ENCODE data around the gene GALT. TPM values are rescaled to one million over a fixed set of nuclear protein-coding genes. Genes with fewer than 3 reads are reported as not detected.

Gene GALT
- total and polyA plus RNA-seq, 9 donors = 33.1 to 63.3 (median 45.2) TPM

GRCh38 chr9:34675869-34676268, 29.4 kb downstream of the GALT start:
- 89 to 98% (median 98%) methylated on average over 2 of the region's 2 CpGs for WGBS, 3 donors
- Histone ChIP-seq H3K27ac (no peak overlapping the region), H3K36me3 (no peaks in the 10 kb centered on the region), H3K4me3 (no peak overlapping the region), H3K4me1 (ENCODE audit: insufficient read depth) (no peaks in the 10 kb centered on the region), H3K27me3 (no peaks in the 10 kb centered on the region), H3K9me3 (no peaks in the 10 kb centered on the region)
- no peak for DNase-seq
- TF ChIP-seq EP300 (IDR thresholded peaks at IDR 0.05) (no peak), POLR2A (IDR thresholded peaks at IDR 0.05) (no peak), CTCF (IDR thresholded peaks at IDR 0.05) (no peak)
- intact Hi-C loops (cut with DNase I) = no loop called here

GRCh38 chr9:34684145-34684544, 37.7 kb downstream of the GALT start:
- no peaks in the 10 kb centered on the region for H3K36me3 ChIP-seq
- no peak overlapping the region for H3K4me3 ChIP-seq
- H3K9me3 ChIP-seq = no peaks in the 10 kb centered on the region
- intact Hi-C loops (cut with DNase I) = no loop called here
- H3K27ac ChIP-seq = no peak overlapping the region
- no peaks in the 10 kb centered on the region for H3K4me1 ChIP-seq (ENCODE audit: insufficient read depth)
- no peak for DNase-seq
- H3K27me3 ChIP-seq = no peaks in the 10 kb centered on the region
- TF ChIP-seq CTCF (IDR thresholded peaks at IDR 0.05) (no peak), POLR2A (IDR thresholded peaks at IDR 0.05) (no peak), EP300 (IDR thresholded peaks at IDR 0.05) (no peak)
- 87 to 95% (median 94%) methylated on average over 4 of the region's 4 CpGs for WGBS, 3 donors

- Histone ChIP-seq H3K27ac (no peak overlapping the region), H3K4me3 (no peak overlapping the region), H3K36me3 (no peaks in the 10 kb centered on the region), H3K4me1 (ENCODE audit: insufficient read depth) (no peaks in the 10 kb centered on the region), H3K9me3 (no peaks in the 10 kb centered on the region), H3K27me3 (no peaks in the 10 kb centered on the region)
- TF ChIP-seq CTCF (IDR thresholded peaks at IDR 0.05) (no peak), POLR2A (IDR thresholded peaks at IDR 0.05) (no peak), EP300 (IDR thresholded peaks at IDR 0.05) (no peak)
- DNase-seq = no peak
- 93 to 99% (median 96%) methylated on average over 4 of the region's 4 CpGs for WGBS, 3 donors
- intact Hi-C loops (cut with DNase I) = no loop called here
These were observed 38.3 kb downstream of the GALT start for GRCh38 chr9:34684816-34685215.

- no peak overlapping the region for H3K4me3 ChIP-seq
- no peaks in the 10 kb centered on the region for H3K36me3 ChIP-seq
- WGBS, 3 donors = 76 to 95% (median 91%) methylated on average over 4 of the region's 4 CpGs
- DNase-seq = no peak
- TF ChIP-seq EP300 (IDR thresholded peaks at IDR 0.05) (no peak), CTCF (IDR thresholded peaks at IDR 0.05) (no peak), POLR2A (IDR thresholded peaks at IDR 0.05) (no peak)
- no peaks in the 10 kb centered on the region for H3K27me3 ChIP-seq
- no peaks in the 10 kb centered on the region for H3K9me3 ChIP-seq
- H3K27ac ChIP-seq = no peak overlapping the region
- intact Hi-C loops (cut with DNase I) = no loop called here
- no peaks in the 10 kb centered on the region for H3K4me1 ChIP-seq (ENCODE audit: insufficient read depth)
These were observed 39.1 kb downstream of the GALT start for GRCh38 chr9:34685591-34685990.

GRCh38 chr9:34686231-34686630, 39.8 kb downstream of the GALT start:
- H3K36me3 ChIP-seq = no peaks in the 10 kb centered on the region
- H3K9me3 ChIP-seq = no peaks in the 10 kb centered on the region
- no peak overlapping the region for H3K27ac ChIP-seq
- H3K4me1 ChIP-seq (ENCODE audit: insufficient read depth) = no peaks in the 10 kb centered on the region
- no peak overlapping the region for H3K4me3 ChIP-seq
- DNase-seq = peak in 1 of 5 donors; percentile 45
- H3K27me3 ChIP-seq = no peaks in the 10 kb centered on the region
- 49 to 53% (median 51%) methylated on average over 5 of the region's 5 CpGs for WGBS, 3 donors
- TF ChIP-seq CTCF (IDR thresholded peaks at IDR 0.05) (no peak), EP300 (IDR thresholded peaks at IDR 0.05) (no peak), POLR2A (IDR thresholded peaks at IDR 0.05) (no peak)
- intact Hi-C loops (cut with DNase I) = no loop called here
